Measurements from ENCODE around the gene VARS1.
"Not testable (repeated sequence)": the region's sequence is repeated elsewhere in the genome, so short reads cannot be mapped to it uniquely, and the experiment has no call there.

VARS1 gene

DNA sequence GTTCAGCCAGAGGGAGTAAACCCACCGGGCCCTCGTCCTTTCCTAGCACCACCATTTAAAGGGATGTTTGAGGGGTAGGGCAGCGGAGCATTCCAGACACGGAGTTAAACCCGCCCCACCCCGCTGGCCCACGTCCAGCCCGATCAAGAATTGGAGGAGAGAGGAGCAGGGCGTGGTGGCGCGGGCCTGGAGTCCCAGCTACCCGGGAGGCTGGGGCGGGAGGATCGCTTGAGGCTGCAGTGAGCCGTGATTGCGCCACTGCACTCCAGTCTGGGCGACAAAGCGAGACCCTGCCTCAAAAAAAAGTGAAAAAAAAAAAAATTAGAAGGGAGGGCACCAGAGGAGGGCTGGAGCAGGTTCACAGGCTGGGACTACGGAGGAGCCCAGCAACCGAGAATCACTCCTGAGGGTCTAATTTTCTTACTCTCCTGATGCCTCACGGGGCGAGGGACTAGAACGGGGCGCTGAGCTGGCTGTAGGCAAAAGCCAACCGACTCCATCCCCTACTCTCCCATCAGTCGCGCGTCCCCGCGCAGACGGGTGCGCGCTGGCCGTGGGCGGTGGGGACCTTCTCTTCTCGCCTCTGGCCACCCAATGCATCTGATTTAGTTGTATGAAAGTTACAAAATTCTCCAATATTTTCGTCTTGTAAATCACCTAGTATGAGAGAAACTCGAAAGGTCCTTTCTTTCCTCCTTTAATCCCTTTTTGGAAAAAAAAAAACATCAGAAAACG is 25.9 kb upstream of the VARS1 start:
- peak; percentile 75 for DNase-seq

DNA sequence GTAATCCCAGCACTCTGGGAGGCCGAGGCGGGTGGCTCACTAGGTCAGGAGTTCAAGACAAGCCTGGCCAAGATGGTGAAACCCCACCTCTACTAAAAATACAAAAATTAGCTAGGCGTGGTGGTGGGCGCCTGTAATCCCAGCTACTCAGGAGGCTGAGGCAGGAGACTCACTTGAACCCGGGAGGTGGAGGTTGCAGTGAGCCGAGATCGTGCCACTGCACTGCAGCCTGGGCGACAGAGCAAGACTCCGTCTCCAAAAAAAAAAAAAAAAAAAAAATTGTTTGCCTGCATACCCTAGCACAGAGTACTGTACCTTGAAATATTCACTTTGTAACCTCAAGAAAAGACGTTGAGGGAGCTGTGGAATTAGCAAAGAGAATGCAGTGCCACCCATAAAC is 24.8 kb upstream of the VARS1 start:
- DNase-seq = not testable (repeated sequence)

DNA sequence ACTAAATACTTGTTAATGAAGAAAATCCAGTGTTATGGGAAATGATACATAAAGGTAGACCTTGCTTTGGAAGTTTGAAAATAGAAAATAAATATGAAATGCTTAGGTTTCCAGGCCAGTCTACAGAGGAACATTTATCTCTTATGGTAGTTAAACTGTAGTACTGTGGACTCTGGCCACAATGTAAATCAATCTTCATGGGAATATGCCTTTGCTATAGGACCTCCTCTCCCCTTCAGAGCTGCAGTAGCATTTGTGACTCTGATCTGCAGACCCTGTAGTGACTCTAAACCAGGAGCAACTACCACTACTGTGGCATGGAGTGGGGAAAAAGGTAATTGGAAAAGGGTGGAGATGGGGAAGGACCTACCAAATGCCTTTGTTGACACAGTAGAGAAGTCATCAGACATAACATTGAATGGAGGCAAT is 24.3 kb upstream of the VARS1 start:
- DNase-seq = no peak

DNA sequence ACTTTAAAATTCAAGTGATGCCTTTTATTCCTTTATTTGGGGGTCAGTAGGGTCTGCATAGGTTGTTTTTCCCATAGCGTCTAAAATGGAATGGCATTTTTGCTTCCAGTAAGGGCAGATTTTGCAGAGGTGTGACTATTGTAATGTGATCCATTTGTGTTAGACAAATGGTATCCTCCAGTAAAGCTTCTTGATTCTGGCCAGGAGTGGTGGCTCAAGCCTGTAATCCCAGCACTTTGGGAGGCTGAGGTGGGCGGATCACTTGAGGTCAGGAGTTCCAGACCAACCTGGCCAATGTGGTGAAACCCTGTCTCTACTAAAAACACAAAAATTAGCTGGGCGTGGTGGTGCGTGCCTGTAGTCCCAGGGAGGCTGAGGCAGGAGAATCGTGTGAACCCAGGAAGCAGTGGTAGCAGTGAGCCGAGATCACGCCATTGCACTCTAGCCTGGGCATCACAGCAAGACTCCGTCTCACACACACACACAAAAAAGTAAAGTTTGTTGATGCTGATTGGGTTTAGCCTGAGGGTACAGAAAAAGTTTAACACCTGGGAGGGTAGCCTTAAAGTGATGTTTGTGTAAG is 22.5 kb upstream of the VARS1 start:
- DNase-seq = not testable (repeated sequence)

DNA sequence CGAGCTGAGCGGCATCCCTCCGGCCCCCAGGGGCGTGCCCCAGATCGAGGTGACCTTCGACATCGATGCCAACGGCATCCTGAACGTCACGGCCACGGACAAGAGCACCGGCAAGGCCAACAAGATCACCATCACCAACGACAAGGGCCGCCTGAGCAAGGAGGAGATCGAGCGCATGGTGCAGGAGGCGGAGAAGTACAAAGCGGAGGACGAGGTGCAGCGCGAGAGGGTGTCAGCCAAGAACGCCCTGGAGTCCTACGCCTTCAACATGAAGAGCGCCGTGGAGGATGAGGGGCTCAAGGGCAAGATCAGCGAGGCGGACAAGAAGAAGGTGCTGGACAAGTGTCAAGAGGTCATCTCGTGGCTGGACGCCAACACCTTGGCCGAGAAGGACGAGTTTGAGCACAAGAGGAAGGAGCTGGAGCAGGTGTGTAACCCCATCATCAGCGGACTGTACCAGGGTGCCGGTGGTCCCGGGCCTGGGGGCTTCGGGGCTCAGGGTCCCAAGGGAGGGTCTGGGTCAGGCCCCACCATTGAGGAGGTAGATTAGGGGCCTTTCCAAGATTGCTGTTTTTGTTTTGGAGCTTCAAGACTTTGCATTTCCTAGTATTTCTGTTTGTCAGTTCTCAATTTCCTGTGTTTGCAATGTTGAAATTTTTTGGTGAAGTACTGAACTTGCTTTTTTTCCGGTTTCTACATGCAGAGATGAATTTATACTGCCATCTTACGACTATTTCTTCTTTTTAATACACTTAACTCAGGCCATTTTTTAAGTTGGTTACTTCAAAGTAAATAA is 21.8 kb upstream of the VARS1 start:
- not testable (repeated sequence) for DNase-seq

DNA sequence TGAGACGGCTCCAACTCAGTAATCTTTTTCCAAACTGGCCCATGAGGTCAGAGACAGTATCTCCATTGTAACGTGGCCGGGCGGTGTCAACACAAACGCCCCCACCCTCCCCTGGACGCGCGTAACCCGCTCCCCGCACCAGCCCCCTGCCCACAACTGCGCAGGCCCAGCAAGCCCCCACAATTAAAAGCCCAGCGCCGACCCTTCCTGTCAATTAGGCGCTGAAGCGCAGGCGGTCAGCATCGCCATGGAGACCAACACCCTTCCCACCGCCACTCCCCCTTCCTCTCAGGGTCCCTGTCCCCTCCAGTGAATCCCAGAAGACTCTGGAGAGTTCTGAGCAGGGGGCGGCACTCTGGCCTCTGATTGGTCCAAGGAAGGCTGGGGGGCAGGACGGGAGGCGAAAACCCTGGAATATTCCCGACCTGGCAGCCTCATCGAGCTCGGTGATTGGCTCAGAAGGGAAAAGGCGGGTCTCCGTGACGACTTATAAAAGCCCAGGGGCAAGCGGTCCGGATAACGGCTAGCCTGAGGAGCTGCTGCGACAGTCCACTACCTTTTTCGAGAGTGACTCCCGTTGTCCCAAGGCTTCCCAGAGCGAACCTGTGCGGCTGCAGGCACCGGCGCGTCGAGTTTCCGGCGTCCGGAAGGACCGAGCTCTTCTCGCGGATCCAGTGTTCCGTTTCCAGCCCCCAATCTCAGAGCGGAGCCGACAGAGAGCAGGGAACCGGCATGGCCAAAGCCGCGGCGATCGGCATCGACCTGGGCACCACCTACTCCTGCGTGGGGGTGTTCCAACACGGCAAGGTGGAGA is 19.7 kb upstream of the VARS1 start, which contains the start of the genes HSPA1A and HSPA1L:
Gene HSPA1A (plus strand): TSS at position 519 of the 814 bp plus-strand sequence. CDS start 214 bp downstream, at position 733.
Gene HSPA1L (minus strand): TSS at position 259 of the 814 bp plus-strand sequence. CDS start 3,311 bp downstream, outside the sequence.
- DNase-seq = peak; percentile 70

DNA sequence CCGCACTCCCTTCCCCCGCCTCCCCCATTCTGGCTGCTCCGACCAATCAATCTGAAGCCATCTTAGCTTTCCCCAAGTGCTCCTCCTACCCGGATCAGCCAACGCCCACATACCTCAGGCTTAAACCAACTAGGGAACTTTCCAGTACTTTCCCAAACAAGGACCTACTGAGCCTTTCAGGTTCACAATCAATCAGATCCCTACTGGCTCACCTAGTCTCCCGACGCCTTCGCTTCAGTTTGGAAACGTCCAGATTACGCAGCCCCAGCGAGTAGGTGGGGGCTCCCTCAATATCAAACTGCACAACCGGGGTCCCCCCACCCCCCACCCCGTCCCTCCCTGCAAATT is 19.1 kb upstream of the VARS1 start:
- DNase-seq = peak; percentile 57

DNA sequence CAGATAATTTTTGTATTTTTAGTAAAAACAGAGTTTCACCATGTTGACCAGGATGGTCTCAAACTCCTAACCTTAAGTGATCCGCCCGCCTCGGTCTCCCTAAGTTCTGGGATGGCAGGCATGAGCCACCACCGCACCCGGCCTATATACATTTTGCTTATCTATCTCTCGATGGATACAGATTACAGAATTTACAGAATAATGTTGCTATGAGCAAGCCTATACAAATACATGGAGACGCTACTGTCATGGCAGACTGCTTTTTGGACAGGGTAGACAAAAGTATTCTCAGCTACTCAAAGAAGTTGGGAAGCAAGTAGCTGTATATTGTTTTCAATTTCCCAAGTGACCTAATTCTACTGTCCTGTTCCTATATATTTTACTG is 17.9 kb upstream of the VARS1 start:
- no peak for DNase-seq

DNA sequence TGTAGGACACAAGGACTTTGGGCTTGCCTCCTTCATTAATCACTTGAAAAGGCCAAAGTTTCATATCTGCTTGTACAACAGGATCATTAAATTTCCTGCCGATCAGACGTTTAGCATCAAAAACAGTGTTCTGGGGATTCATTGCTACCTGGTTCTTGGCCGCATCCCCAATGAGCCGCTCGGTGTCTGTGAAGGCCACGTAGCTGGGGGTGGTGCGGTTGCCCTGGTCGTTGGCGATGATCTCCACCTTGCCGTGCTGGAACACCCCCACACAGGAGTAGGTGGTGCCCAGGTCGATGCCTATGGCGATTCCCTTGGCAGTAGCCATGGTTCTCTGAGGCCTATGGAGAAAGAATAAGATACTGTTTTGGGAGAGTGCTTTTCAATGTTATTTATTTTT is 16.1 kb upstream of the VARS1 start:
- no peak for DNase-seq

DNA sequence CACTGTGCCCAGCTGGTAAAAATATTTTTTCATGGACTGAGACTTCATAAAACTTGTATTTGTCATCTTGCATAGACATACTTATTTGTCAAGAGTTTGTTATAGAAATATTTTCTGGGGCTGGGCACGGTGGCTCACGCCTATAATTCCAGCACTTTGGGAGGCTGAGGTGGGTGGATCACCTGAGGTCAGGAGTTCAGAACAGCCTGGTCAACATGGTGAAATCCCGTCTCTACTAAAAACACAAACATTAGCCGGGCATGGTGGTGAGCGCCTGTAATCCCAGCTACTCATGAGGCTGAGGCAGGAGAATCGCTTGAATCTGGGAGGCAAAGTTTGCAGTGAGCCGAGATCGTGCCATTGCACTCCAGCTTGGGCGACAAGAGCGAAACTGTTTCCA is 13.0 kb upstream of the VARS1 start:
- DNase-seq = not testable (repeated sequence)

DNA sequence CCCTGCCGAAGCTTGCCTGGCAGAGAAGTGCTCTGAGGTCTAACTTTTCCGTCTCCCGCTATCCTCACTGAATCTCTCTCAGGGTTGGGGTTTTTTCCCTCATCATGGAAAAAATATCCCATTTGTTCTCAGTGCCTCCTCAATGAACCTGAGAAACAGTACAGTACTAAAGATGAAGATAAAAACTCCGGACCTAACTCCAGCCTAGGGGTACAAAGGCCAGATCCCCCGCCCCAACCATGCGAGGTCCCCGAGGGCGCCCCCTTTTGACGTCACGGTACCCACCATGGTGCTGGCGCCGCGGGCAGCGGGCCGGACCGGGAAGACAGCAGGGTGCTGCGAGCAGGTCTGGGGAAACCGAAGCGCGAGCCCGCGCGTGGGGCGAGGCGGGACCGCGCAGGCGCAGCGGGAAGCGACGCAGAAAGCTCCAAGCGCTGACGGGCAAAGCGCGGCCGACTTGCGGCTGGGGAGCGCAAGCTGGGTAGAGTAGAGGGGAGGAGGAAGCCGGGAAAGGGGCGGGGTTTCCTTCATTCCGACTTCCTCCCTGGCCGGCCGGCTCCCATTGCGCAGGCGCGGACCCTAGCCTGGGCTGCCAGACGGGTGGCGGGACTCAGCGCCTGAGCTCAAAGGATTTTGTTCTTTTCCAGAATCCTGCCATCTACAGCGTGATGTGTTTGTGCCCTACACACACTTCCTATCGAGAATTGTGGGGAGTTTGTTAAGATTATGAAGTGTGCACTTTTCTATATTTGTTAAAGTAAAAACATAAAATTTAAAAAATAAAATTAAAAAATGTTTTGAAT is 11.1 kb upstream of the VARS1 start, which contains the start of gene LSM2:
Gene LSM2 (minus strand): TSS at position 497 of the 803 bp plus-strand sequence. CDS start 209 bp downstream, at position 288.
- peak; percentile 97 for DNase-seq

DNA sequence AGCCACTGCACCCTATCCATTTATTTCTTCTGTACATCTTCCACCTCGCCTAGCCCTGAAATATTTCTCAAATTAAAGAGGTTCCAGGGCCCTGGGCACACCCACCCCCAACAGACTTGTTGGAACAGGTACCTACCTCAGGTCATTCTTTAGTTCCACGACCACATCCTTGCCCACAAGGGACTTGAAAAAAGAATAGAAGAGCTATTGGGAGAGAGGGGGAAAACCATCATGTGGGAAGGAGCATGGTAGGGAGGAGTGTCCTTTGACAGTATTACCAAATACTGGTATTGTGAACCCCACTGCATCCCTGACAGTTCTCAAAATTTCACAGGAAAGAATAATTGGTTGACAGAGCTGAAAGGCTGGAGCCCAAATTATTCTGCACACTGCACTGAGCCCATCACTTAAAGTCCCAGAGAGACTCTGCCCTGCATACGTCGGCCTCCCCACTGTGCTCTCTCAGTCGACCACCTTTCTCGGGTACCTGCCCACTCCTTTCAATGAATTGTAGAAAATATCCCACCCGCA is 10.5 kb upstream of the VARS1 start:
- DNase-seq = no peak

DNA sequence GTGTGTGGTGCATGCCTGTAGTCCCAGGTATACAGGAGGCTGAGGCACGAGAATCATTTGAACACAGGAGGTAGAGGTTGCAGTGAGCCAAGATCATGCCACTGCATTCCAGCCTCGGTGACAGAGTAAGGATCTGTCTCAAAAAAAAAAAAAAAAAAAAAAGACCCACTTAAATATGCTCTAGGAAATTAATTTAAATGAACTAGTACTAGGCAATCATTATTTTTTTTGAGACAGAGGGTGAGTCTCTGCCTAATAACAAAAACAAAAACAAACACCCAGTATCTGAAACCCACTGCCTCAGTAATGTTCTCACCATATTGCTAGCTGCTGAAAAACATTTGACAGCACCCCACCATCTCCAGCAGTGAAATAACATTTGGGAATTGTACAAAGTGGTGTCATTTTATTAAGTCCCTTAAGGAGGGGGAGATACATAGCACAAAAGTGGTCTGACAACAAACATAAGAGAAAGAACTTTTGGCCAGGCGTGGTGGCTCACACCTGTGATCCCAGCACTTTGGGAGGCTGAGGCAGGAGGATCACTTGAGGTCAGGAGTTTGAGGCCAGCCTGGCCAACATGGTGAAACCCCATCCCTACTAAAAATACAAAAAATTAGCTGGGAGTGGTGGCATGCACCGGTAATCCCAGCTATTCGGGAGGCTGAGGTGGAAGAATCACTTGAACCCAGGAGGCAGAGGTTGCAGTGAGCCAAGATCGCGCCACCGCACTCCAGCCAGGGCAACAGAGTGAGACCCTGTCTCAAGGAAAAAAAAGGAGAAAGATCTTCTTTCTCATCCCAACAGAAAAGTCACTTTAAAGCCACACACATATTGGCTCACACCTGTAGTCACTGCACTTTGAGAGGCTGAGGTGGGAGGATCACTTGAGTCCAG is 5.7 kb upstream of the VARS1 start:
- not testable (repeated sequence) for DNase-seq

DNA sequence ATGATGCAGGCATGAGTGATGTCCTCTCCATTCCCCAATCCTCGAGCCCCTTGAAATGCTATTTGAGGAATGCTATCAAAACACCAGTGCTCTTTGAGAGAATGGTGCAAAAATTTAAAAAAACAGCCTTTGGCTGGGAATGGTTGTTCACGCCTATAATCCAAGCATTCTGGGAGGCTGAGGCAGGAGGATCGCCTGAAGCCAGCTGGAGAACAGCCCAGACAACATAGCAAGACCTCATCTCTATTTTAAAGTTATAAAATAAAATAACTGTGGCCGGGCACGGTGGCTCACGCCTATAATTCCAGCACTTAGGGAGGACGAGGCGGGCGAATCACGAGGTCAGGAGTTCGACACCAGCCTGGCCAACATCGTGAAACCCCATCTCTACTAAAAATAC is 4.2 kb upstream of the VARS1 start:
- no peak for DNase-seq

DNA sequence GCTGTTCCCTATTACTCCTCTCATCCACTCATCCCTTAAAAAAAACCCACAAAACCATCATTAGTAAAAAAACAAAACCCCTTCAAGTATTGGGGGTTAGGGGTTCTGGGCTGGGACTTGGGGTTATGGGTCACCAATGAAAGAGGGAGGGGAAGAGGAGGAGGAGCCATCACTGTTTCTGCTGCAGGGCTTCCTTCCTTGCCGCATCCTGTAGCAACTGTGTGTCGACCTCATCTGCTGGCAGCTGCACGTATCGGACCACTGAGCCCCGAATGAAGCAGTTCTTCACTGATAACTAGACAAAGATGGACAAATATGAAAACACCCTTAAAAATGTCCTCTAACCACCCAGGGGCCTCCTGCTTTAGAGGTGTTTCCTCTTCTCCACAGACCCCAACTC is 2.0 kb upstream of the VARS1 start:
- no peak for DNase-seq

DNA sequence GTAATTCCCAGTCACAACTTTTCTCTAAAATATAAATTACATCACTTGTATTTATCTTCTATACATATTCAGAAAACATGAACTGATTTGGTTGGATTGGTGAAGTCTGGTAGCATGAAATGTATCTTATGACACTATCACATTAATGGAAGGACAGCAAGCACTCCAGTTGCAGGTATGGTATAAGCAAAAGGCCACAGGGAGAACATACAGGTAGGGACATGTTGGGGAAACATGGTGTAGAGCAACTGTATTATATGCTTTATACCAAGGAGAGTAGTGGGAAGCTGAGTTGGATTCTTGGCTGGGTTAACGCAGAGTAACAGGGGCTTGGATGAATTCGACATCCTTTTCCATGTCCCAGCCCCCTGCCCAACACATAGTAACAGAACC is 1.4 kb upstream of the VARS1 start:
- DNase-seq = no peak

DNA sequence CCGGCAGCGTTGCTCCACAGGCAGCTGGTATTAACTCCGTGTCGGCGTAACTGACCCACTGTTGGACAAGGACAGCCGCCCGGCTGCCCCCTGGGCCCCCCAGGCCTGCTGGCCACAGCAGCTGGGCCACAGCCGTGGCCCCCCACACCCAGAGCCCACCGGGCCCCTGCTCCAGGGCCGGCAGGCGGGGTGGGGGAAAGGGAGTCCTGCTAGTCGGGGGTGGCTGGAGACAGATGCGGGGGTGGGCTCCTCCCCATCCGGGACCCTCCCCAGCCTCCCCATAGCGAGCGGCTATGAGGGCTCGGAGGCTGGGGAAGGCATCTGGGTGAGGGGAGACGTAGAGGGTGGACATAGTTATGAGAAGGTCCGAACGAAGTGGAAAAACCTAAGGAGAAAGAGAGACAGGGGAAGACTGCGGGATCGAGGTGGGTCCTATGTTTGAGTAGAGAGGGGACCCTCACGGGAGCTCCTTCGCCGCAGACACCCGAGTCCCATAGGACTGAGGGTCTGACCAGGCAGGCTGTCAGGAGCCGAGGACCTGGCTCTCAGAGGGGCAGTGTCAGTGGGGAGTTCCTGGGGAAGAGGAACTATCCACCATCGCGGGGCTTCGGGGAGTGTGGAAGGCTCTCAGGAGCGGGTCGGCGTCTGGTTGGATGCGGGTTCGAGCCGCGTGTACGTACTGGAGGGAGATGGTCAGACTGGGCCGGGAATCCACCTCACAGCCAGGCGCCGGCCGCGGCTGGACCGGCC is 511 bp downstream of the VARS1 start:
- no peak for DNase-seq

DNA sequence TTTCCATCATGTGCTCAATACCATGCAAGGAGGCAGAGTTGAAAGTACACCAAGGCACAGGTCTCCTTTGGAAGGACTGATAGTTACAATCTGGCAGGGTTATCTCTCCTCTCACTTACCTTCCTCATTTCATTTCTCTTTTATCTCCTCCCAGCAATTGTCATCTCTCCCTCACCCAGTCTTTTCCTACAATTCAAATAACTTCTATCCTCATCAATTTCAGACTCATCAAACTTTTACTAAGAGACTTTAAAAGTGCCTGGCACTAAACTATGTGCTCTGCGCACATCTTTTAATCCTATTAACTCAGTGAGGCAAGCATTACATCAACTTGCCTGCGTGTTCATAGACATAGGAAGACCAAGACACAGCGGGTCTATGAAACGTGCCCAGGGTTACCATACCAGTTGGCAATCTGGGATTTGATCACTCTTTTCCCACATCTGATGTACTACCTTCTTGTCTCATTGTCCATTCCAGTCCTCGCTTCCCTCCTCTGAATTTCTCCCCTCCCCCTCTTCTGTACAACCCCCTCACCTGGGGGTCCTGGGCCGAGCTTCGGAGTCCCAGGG is 1.2 kb downstream of the VARS1 start:
- no peak for DNase-seq

DNA sequence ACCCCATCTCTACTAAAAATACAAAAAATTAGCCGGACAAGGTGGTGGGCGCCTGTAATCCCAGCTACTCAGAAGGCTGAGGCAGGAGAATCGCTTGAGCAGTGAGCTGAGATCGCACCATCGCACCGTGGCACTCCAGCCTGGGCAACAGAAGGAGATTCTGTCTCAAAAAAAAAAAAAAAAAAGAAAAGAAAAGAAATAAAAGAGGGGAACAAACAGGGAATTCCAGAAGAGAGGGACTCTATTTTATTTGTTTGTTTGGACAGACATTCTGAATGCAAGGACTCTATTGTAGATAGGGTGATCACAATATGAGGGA is 1.7 kb downstream of the VARS1 start:
- DNase-seq = not testable (repeated sequence)

DNA sequence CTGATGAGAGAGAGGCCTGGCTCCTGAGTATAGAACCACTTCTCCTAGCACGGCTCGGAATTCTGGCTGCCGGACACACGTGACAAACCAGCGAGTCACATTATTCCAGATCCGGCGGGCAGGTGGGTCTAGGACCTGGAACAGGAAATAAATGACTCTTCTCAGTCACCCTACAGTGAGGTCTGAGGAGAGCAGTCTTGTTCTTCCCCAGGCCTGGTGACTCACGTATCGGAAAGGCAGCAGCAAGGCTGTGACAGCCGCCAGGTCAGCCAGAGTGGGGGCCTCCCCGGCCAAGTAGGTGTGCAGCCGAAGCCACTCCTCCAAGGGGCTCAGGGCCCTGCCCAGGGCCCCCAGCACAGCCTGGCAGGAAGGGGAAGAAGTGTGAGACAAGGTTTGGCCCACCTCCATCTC is 2.8 kb downstream of the VARS1 start:
- no peak for DNase-seq
